K562 (cell line): ENCODE data around the gene ARHGAP31. TPM values are rescaled to one million over a fixed set of nuclear protein-coding genes. Genes with fewer than 3 reads are reported as not detected.

Experiments used
- ATAC-seq: fragments of 200-7000 bp; cut with Tn5 transposase; 3 replicates; pipeline ENCODE4 v1.9.1; 2020; ENCODE audit warnings: moderate library complexity
- BruUV-seq: library from RNA; stranded (reverse); fragments of 400-500 nt; replicated peaks from 2 replicates; lab custom pipeline; 2021; lab: Mats Ljungman, UMichigan
- CTCF ChIA-PET: fragments of 300-600 bp; formaldehyde crosslinking; extraction: SDS; loops from one replicate; lab custom pipeline; 2021; ENCODE audit warnings: low intra/inter-chr PET ratio; lab: Yijun Ruan, JAX
- POLR2A ChIA-PET: fragments of 300-600, 350-650 bp; sonication (Branson Sonifier 250); formaldehyde crosslinking; extraction: SDS; loops from one replicate; lab custom pipeline; 2021; ENCODE audit warnings: antibody characterized with exemption, inconsistent platforms; lab: Yijun Ruan, JAX
- DNase-seq, 4 experiments: peaks; one replicate each; pipeline versions ENCODE4 v3.0.0 to v3.0.0-alpha.2; 2011 to 2018; ENCODE audit warnings: low spot score in 3 of 4, mixed read lengths in 3 of 4; ENCODE audit errors: extremely low read depth in 1 of 4
- FAIRE-seq: peaks from 2 replicates; lab custom pipeline; 2011; peaks lifted over from hg19 to GRCh38; lab: Jason Lieb, UNC
- H2AFZ ChIP-seq: 2 replicates; pipeline ENCODE4 v1.6.0; 2011; ENCODE audit warnings: low read depth, low read length, control low read depth, inconsistent platforms
- H3K27ac ChIP-seq: fragments of 200-600 bp; 3 replicates; pipeline ENCODE4 v1.8.0; 2011; ENCODE audit warnings: low read depth, mild to moderate bottlenecking, control low read depth, inconsistent platforms, low read length, moderate library complexity, mixed read lengths; ENCODE audit errors: extremely low read depth
- H3K27me3 ChIP-seq, 2 experiments: fragments of 300-600 bp in 1 of 2; 2 replicates in 1 of 2; 3 replicates in 1 of 2; pipeline versions ENCODE4 v1.6.0 to v1.8.0; 2011; ENCODE audit warnings: inconsistent platforms in 2 of 2, low read length in 2 of 2, mild to moderate bottlenecking in 1 of 2, mixed read lengths in 1 of 2, moderate library complexity in 1 of 2; ENCODE audit not compliant: control insufficient read depth in 2 of 2, insufficient read depth in 2 of 2
- H3K36me3 ChIP-seq: fragments of 300-600 bp; 3 replicates; pipeline ENCODE4 v1.8.0; 2011; ENCODE audit warnings: mild to moderate bottlenecking, low read length, inconsistent platforms; ENCODE audit not compliant: control insufficient read depth, insufficient read depth
- H3K4me1 ChIP-seq, 2 experiments: fragments of 200-600 bp in 1 of 2; replicated peaks in 1 of 2; 2 replicates in 1 of 2; 3 replicates in 1 of 2; pipeline versions ENCODE4 v1.5.1 to v1.8.0; 2011; ENCODE audit warnings: inconsistent platforms in 2 of 2, low read length in 2 of 2, mild to moderate bottlenecking in 1 of 2, mixed read lengths in 1 of 2, moderate library complexity in 1 of 2; ENCODE audit not compliant: control insufficient read depth in 2 of 2, insufficient read depth in 2 of 2
- H3K4me2 ChIP-seq: 2 replicates; pipeline ENCODE4 v1.6.1; 2011; ENCODE audit warnings: low read length, control low read depth, inconsistent platforms, mixed read lengths; ENCODE audit not compliant: insufficient read depth
- H3K4me3 ChIP-seq: fragments of 200-600 bp; sonication (generic), shearing (Covaris generic); 2 replicates; pipeline ENCODE4 v1.5.1; 2016; ENCODE audit warnings: control low read depth, inconsistent platforms
- H3K79me2 ChIP-seq: fragments of 200-600 bp; 3 replicates; pipeline ENCODE4 v1.8.0; 2011; ENCODE audit warnings: low read length, inconsistent platforms; ENCODE audit not compliant: control insufficient read depth, insufficient read depth
- H3K9ac ChIP-seq, 2 experiments: 2 replicates each; pipeline versions ENCODE4 v1.6.0 to v1.6.1; 2011; ENCODE audit warnings: low read depth in 2 of 2, low read length in 2 of 2, control low read depth in 1 of 2, inconsistent platforms in 1 of 2, mild to moderate bottlenecking in 1 of 2, mixed read lengths in 1 of 2; ENCODE audit not compliant: insufficient read depth in 1 of 2
- H3K9me1 ChIP-seq: one replicate; pipeline ENCODE4 v1.6.0; 2011; ENCODE audit warnings: inconsistent platforms, mild to moderate bottlenecking, low read length, moderate library complexity; ENCODE audit not compliant: control insufficient read depth, insufficient read depth
- H3K9me3 ChIP-seq: replicated peaks from 2 replicates; pipeline ENCODE4 v1.5.1; 2011; ENCODE audit warnings: low read depth, low read length, inconsistent platforms; ENCODE audit not compliant: control insufficient read depth, insufficient read depth
- H4K20me1 ChIP-seq: replicated peaks from 2 replicates; pipeline ENCODE4 v1.6.1; 2011; ENCODE audit warnings: low read length, inconsistent platforms, mixed read lengths; ENCODE audit not compliant: control insufficient read depth, insufficient read depth
- ASH1L ChIP-seq: fragments of 450-650 bp; IDR thresholded peaks from 2 replicates; pipeline ENCODE4 v1.6.1; 2018; ENCODE audit warnings: borderline replicate concordance, mild to moderate bottlenecking, low read depth; ENCODE audit not compliant: partially characterized antibody
- BCL6 ChIP-seq: fragments of 250-450 bp; sonication (Bioruptor Pico); IDR thresholded peaks from 2 replicates; pipeline ENCODE4 v1.4.0; 2020
- E2F1 ChIP-seq: sonication (generic); formaldehyde crosslinking; IDR thresholded peaks from 2 replicates; pipeline ENCODE4 v1.8.1; 2023; ENCODE audit warnings: mild to moderate bottlenecking, missing genetic modification reagents, moderate library complexity
- ETS2 ChIP-seq: IDR thresholded peaks from 2 replicates; pipeline ENCODE4 v1.6.1; 2016; ENCODE audit warnings: borderline replicate concordance, missing genetic modification characterization, mild to moderate bottlenecking, moderate library complexity, missing compliant biosample characterization; ENCODE audit not compliant: poor library complexity, severe bottlenecking
- IRF2 ChIP-seq: sonication (generic); formaldehyde crosslinking; IDR thresholded peaks from 2 replicates; pipeline ENCODE4 v1.8.1; 2022; ENCODE audit warnings: mild to moderate bottlenecking, missing genetic modification reagents
- MXI1 ChIP-seq: IDR thresholded peaks from 2 replicates; pipeline ENCODE4 v1.6.1; 2011; ENCODE audit warnings: low read depth, mild to moderate bottlenecking, improper control_type of control experiment, low read length
- RAD51 ChIP-seq: fragments of 450-650 bp; IDR thresholded peaks from 2 replicates; pipeline ENCODE4 v1.7.1; 2016; ENCODE audit warnings: low read depth, mild to moderate bottlenecking, borderline replicate concordance
- SMARCE1 ChIP-seq: fragments of 450-650 bp; IDR thresholded peaks from 2 replicates; pipeline ENCODE4 v1.7.1; 2016; ENCODE audit warnings: mild to moderate bottlenecking
- SRSF7 ChIP-seq: fragments of 200-400 bp; formaldehyde crosslinking; optimal IDR thresholded peaks from 2 replicates; pipeline ENCODE3; 2017; ENCODE audit warnings: mild to moderate bottlenecking, low read depth, low read length
- STAT6 ChIP-seq: sonication (generic); formaldehyde crosslinking; IDR thresholded peaks from 2 replicates; pipeline ENCODE4 v1.8.1; 2023; ENCODE audit warnings: mild to moderate bottlenecking, missing genetic modification reagents
- ZC3H4 ChIP-seq: sonication (generic); formaldehyde crosslinking; IDR thresholded peaks from 2 replicates; pipeline ENCODE4 v1.9.0; 2021; ENCODE audit warnings: missing genetic modification reagents, borderline replicate concordance
- ZNF3 ChIP-seq: fragments of 250-450 bp; sonication (Bioruptor Pico); IDR thresholded peaks from 2 replicates; pipeline ENCODE4 v1.5.0; 2021; ENCODE audit warnings: mild to moderate bottlenecking, moderate library complexity
- ZNF395 ChIP-seq: fragments of 200-800 bp; sonication (Bioruptor generic); IDR thresholded peaks from 2 replicates; pipeline ENCODE4 v1.6.1; 2017; ENCODE audit warnings: missing genetic modification characterization, missing compliant biosample characterization
- ZNF518B ChIP-seq: fragments of 250-450 bp; sonication (Bioruptor Pico); IDR thresholded peaks from 2 replicates; pipeline ENCODE4 v1.5.0; 2021; ENCODE audit warnings: mild to moderate bottlenecking, moderate library complexity
- WGBS: fragments of 100-300 bp; shearing (Covaris generic); methylation state at CpG from one replicate; pipeline ENCODE4 v1.1.6; 2016; ENCODE audit warnings: low coverage, mixed read lengths; ENCODE audit not compliant: insufficient coverage; ENCODE audit errors: missing lambda C conversion rate; 5-methylcytosine and 5-hydroxymethylcytosine counted together
- in situ Hi-C: fragments of 300-500 bp; cut with MboI; formaldehyde crosslinking; loops from 4 replicates; pipeline ENCODE4 v1.15.0; 2018; ENCODE audit warnings: inconsistent platforms, mixed read lengths
- intact Hi-C: fragments of 100-400 bp; cut with micrococcal nuclease; formaldehyde crosslinking; loops from 2 replicates; pipeline ENCODE4 v1.14.2; 2022
- polyA plus RNA-seq, 8 experiments: library from polyadenylated mRNA; depleted of rRNA in 4 of 8; stranded (reverse) in 5 of 8; unstranded in 3 of 8; fragments of >200 nt; fragmentation: Nextera tagmentation in 2 of 8; fragmentation: Illumina TruSeq in 1 of 8; extraction: Ambion mirVana in 2 of 8; extraction: Trizol in 1 of 8; gene quantifications; 2 replicates each; pipeline versions ENCODE4 v1.2.1 to v1.2.3, GENCODE V29; 2011 to 2014; ENCODE audit warnings: inconsistent platforms in 1 of 8, missing spikeins in 1 of 8
- total RNA-seq, 7 experiments: library from RNA; depleted of rRNA in 6 of 7; stranded (reverse); fragments of >200 nt in 6 of 7; fragmentation: Illumina TruSeq in 2 of 7; extraction: Trizol in 2 of 7; gene quantifications; 2 replicates each; pipeline versions ENCODE4 v1.2.1 to v1.2.3, GENCODE V29; 2011 to 2021; ENCODE audit warnings: low replicate concordance in 1 of 7

ARHGAP31 gene
- total and polyA plus RNA-seq, 9 of the 15 experiments (the other 6 are each of a cell fraction or from before 2014, with no cell fraction given): under 0.01 to 0.13 (median 0.06) TPM; not detected in 5

GRCh38 chr3:119314821-119315220, 20.6 kb downstream of the ARHGAP31 start:
- no peaks in the 10 kb centered on the region for H4K20me1 ChIP-seq
- H3K4me1 ChIP-seq: peaks cover 0 to 5% of the 10 kb centered on the region in 2 experiments; a peak in 3 of 5 replicates
- ChIA-PET CTCF (no interaction called here), POLR2A (no interaction called here)
- intact Hi-C loops (no loop called here), in situ Hi-C loops (no loop called here)
- H3K9me1 ChIP-seq: no peaks in the 10 kb centered on the region
- no peaks in the 10 kb centered on the region for H3K79me2 ChIP-seq
- DNase-seq (no peak), FAIRE-seq (no peak), ATAC-seq (no peak)
- BruUV-seq: no TSS peak
- no peaks in the 10 kb centered on the region for H3K36me3 ChIP-seq
- no peak overlapping the region for H3K4me2 ChIP-seq
- H3K4me3 ChIP-seq: no peak overlapping the region
- WGBS: 0% methylated on average over 1 of the region's 1 CpG
- H3K27ac ChIP-seq: no peak overlapping the region
- peaks cover 0 to 12% of the 10 kb centered on the region in 2 experiments; a peak in 3 of 5 replicates for H3K27me3 ChIP-seq
- H2AFZ ChIP-seq: no peak overlapping the region
- H3K9ac ChIP-seq: no peak overlapping the region
- H3K9me3 ChIP-seq: no peaks in the 10 kb centered on the region
- TF ChIP-seq ZNF518B (CRISPR knock-in tag) (no peak), STAT6 (CRISPR knock-in tag) (no peak), SMARCE1 (no peak), ZC3H4 (CRISPR knock-in tag) (no peak), IRF2 (no peak), ETS2 (tag) (no peak), SRSF7 (no peak), ZNF395 (no peak), ASH1L (no peak), ZNF3 (CRISPR knock-in tag) (no peak), RAD51 (no peak), E2F1 (CRISPR knock-in tag) (no peak), MXI1 (no peak), BCL6 (no peak)
